GM18502 (cell line): ENCODE data around the gene CEBPZ.
A peak's percentile ranks its signal among the peaks of the same experiment; 100 is the strongest.
"Not testable (repeated sequence)": the region's sequence is repeated elsewhere in the genome, so short reads cannot be mapped to it uniquely, and the experiment has no call there.

ENCODE experiments used
- ATAC-seq: cut with Tn5 transposase; IDR thresholded peaks from one replicate; pipeline ENCODE4 v1.9.1; 2021; ENCODE audit warnings: mild to moderate bottlenecking; ENCODE audit not compliant: unreplicated experiment, poor library complexity

Gene CEBPZ

DNA sequence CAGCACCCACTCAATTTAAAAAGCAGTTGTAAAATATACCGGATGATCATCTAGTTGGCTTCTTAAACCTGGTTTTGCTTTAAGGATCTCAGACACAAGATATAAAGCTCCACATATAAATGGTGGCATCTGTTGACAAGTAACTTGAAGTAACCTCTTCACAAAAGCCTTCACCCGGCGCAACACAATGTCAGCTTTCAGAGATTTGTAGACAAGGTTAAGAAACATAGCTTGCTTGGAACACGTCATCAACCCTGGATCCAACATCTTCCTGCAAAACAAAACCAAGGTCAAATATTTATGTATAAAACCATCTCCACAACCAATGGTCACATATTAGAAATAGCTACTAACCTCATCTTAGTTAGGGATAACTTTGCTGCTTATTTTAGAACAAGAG, 8.3 kb downstream of the CEBPZ start:
- ATAC-seq = no peak

DNA sequence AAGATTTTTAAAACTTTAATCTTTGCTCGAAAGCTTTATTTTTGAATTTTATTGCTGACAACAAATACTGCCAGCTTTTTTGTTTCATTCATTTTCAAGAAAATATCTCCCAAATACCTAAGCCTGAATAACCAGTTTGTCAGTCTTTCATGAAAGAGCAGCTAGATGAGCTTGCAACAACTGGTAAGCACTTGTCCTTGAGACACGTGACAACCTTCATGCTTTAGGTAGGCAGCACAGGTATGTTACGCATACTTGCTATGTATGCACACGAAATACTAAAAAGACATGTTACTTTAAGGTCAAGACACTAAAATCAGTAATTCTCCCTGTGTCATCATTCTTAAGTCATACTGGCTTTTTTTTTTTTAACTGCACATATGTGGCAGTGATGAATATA, 12.3 kb downstream of the CEBPZ start:
- ATAC-seq = no peak

DNA sequence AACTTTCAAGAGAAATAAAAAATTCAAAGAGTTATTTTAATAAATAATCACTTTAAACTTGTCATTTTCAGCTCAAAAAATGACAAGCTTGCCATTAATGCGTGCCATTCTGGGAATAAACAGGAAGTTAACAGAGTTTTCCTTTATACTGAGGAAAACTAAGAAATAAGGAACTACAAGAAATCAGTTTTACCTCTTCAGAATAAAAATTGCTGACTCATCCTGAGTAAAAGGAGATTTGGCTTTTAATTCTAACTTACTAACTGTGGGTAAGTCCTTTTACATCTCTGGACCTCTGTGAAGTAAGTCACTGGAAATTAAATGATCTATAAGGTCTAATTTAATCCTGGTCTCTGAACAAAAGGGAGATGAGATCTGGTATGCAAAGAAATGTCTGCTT, 16.1 kb downstream of the CEBPZ start:
- ATAC-seq = no peak

DNA sequence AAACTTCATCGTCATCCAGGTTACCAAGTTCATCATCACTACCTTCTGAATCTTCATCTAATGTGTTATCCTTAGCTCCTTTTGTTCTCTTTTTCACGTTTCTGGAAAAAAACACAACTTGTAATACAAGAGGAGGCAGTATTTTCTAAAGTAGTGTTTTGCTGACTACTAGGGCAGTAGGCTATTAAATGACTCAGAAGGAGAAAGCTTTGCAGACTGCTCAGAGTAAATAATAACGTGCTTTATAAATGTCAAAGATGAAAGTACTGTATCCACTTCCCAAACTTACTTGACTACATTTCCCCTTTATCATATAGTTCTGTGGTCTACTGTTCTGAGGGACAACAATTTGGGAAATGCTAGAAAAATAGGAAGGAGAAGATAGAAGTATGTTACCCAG, 19.5 kb downstream of the CEBPZ start:
- ATAC-seq = no peak

DNA sequence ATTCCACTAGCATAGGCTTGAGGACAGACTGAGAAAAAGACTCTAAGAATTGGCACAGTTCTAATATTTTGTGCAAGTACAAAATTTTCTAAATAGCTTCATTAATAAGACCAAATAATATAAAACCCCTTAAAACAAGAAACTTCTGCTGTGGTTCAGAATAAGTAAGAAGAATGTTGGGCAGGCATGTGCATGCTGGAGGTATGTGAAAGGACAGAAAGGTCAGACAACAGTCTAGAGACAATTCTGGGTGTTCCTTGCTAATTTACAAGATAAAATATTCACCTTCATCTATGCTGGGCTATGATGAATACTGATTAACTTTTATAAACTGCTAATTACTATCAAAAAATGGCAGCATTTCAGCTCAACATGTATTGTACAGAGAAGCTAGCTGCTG, 20.2 kb downstream of the CEBPZ start:
- ATAC-seq = no peak

DNA sequence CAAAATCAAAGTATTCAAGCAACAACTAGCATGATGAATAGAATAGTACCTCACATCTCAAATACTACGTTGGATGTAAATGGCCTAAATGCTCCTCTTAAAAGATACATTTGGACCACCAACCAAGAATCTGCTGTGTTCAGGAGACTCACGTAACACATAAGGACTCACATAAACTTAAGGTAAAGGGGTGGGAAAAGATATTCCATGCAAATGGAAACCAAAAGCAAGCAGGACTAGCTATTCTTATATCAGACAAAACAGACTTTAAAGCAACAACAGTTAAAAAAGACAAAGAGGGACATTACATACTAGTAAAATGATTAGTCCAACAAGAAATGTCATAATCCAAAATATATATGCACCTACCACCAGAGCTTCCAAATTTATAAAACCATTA, 24.6 kb downstream of the CEBPZ start:
- ATAC-seq = not testable (repeated sequence)

DNA sequence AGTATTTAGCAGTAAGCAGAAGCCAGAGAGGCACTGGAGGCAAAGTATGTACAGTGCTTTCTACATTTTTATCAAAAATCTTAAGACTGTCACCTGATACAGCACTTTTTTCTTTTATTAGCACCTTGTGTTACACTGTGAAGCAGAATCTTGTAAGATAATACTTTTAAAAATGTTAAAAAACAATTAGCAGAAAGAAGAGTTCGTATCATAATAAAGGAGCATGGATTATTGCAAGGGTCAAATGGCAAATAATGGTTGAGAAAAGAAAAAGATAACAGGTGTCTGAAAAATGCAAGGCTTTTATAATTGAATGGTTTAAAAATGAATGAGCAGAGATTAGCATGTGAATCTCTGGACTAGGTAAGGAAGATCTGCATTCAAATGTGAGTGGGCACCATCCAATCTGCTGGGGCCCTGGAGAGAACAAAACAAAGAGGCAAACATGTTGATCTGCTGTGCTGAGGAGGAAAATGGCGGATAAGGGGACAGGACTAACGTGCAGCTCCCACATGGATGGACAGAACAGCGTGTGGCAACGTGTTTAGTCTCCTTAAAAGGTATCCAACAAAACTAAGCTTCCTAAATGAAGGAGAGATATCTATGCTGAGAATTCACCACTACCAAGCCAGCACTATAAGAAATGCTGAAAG, 25.6 kb downstream of the CEBPZ start:
- ATAC-seq = no peak

DNA sequence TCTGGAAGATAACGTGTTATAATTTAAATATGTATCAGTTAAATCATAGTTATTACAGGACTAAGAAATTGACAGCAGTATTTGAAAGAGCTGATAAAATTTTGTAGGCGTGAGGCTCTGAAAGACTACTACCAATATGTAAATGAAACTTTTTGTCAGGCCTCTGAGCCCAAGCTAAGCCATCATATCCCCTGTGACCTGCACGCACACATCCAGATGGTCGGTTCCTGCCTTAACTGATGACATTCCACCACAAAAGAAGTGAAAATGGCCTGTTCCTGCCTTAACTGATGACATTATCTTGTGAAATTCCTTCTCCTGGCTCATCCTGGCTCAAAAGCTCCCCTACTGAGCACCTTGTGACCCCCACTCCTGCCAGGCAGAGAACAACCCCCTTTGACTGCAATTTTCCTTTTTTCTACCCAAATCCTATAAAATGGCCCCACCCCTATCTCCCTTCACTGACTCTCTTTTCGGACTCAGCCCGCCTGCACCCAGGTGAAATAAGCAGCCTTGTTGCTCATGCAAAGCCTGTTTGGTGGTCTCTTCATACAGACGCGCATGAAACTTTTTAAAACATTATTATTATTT, 26.2 kb downstream of the CEBPZ start:
- not testable (repeated sequence) for ATAC-seq

DNA sequence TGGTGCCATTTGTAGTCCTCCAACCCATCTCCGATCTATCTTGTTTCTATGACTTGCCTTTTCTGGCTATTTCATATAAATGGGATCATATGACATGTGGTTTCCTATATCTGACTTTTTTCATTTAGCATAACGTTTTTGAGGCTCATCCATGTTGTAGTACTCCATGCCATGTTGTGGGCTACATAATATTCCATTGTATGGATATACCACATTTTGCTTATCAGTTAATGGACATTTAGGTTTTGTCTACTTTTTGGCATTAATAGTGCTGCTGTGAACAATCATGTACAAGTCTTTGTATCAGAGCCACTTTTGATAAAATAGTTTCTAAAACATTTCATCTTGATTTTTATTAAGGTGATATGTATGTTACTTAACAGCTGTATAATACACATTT, 27.7 kb downstream of the CEBPZ start:
- ATAC-seq = no peak

DNA sequence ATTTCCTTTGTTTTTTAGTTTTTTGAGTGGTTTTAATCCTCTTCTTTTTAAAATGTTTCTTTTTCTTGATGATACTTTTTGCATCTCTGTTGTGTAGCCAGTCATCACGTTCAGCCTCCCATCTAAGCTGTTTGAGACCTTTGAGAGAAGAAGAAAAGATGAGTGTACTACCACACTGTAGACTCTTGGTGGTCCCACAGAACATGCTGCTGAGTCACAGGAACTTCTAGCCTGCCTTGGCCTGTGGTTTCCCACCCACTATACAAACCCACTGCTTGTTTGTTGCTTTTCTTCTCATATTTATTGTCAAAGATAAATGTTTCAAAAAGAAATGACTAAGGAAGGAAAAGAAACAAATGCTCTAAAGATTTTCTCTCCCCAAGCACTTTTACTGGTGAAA, 29.6 kb downstream of the CEBPZ start:
- no peak for ATAC-seq

DNA sequence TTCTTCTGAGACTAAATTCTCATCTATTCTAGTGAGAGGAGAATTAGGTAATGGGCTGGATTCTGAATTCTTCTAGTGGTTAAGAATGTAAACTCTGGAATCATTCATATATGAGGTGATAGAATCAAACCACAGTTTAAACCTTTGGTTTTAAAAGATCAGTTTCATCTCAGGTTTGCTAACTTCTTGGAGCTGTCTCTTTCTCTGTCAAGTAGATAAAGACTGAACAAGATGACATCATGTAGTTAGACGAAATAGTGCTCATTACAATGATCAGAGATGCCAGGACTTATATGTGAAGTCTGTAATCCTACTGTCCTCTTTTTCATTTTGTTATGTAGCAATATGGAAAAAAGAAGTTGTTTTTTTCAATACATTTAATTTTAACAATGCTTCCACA, 30.2 kb downstream of the CEBPZ start:
- ATAC-seq = no peak

DNA sequence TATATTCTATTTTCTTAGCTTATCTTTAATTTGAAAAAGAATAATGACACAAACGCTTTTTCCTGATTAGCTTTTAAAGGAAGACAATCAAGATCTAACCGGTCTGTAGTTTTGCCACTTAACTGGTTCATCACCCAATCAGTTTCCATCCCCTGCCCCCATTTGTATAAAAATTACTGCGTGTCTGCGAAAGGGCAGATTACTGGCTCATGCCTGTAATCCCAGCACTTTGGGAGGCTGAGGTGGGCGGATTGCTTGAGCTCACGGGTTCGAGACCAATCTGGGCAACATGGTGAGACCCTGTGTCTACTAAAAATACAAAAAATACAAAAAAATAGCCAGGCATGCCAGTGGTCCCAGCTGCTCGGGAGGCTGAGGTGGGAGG, 32.7 kb downstream of the CEBPZ start:
- ATAC-seq = no peak

DNA sequence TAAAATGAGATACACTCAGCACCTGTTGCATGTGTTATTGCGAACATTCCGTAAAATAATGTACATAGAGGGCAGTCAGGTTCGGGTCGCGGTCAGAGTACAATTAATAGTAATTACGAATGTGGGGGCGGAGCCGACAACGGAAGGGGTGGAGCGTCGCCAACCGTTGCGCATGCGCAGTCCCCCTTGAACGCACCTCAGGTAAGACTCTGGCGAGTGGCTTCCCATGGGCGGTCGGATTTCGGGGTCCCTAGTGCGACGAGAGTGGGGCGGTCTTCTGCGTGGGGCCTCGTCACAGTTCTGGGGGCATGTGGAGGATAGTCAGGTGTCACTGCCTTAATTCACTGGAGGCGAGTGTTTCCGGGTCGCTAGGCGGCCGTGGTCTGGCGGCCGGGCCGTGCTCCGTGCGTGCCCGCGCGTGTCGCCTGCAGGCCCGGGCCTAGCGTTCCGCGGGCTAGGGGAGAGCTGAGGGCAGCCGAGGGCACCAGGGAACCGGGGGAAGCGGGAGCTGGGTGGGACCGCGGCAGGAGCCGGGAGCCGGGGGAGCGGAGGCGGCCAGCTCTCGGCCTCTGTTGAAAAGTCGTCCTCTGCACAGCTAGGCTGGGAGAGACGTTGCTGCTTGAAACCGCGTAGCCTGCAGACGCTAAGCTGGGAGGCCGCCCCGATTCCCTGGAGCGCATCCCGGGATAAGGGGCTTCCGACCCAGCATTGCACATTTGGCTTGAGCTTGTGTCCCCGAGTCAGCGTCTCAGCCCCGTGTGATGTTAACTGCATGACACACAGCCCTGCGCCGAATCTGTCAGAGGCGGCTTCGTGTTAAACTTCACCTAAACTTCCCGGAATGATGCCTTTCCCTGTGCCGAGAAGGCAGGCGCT, 34.8 kb downstream of the CEBPZ start, which contains the start of gene CEBPZOS:
TSS of gene CEBPZOS (plus strand) at position 177 of the 876 bp plus-strand sequence. CDS start 3,209 bp downstream, outside the sequence.
- ATAC-seq = peak; percentile 78

DNA sequence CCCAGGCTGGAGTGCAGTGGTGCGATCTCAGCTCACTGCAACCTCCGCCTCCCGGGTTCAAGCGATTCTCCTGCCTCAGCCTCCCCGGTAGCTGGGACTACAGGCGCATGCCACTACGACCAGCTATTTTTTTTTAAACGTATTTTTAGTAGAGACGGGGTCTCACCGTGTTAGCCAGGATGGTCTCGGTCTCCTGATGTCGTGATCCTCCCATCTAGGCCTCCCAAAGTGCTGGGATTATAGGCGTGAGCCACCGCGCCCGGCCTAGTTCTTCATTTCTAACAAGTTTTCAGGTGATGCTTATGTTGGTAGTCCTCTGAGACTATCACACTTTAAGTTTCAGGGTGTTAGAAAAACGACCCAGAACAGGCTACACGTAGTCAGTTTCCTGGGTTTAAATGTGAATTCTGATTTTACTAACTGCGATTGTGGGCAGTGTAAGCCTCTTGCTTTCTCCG, 35.5 kb downstream of the CEBPZ start:
- ATAC-seq = not testable (repeated sequence)

DNA sequence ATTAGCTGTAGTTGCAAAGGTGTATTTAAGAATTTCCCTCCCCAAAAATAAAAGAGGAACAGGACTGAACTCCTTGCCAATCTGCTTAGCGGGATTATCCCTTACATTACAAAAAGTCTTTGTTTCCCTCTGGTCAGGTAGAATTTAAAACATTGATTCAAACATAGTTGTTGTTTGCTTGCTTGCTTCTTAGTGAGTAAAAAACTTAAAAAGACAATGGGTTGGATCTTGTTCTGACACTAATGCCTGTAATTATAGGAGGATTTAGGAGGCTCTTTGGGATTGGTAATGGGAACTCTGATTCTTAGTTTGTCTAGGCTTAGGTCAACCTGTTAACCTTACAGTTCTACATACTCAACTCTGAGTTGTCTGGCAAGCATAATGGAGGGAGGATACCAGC, 38.8 kb downstream of the CEBPZ start:
- ATAC-seq = no peak

DNA sequence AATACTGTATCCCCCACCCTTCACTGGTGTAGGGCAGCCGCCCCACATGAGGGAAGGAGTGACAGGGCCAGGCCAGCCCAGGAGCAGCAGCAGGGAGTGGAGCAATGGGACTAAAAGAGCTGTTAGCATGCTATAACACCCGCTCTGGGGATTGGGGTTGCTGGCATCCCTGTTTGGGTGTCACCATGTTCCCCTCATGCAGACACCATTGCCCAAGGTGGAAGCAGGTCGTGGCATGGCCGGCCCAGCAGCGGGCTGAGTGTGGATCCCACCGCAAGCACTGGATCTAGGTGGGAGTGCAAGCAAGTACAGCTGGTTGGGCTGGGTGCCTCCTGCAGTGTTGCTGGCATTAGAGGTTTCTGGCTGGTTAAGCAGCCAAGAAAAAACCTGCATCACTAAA, 39.6 kb downstream of the CEBPZ start:
- no peak for ATAC-seq

DNA sequence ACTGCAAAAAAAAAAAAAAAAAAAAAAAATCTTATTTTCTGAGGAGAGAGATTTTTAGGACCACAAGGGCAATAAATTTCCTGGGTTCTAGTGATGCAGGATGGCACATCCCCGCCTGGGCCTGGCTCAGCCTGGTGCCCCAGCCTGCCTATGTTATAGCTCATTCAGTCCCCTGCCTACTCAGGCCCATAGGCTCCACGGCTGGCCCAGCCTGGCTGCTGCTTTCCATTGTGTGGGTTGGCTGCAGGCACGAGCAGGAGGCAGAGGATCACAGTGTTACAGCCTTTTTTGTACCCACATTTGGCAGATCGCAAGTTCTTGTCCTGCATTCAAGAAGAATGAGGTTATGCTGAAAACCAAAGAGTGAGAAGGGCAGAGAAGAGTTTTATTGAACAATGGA, 40.1 kb downstream of the CEBPZ start:
- no peak for ATAC-seq

DNA sequence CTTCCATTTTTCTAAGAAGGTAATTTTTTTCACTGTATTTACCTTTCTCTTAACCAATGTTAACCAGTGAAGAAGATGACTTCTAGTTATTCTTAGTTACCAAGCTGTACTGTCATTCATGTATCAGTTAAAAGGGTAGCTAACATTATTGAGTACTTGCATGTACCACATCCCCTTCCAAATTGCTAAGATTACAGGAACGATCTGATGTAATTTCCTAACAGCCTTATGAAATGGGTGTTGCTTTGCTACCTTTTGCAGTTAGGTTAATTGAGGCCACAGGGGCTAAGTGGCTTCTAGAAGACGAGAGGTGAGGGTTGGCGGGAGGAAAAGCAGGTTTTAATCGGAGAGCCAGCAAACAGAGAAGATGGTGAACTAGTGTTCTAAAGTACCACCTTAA, 41.1 kb downstream of the CEBPZ start:
- ATAC-seq = no peak

DNA sequence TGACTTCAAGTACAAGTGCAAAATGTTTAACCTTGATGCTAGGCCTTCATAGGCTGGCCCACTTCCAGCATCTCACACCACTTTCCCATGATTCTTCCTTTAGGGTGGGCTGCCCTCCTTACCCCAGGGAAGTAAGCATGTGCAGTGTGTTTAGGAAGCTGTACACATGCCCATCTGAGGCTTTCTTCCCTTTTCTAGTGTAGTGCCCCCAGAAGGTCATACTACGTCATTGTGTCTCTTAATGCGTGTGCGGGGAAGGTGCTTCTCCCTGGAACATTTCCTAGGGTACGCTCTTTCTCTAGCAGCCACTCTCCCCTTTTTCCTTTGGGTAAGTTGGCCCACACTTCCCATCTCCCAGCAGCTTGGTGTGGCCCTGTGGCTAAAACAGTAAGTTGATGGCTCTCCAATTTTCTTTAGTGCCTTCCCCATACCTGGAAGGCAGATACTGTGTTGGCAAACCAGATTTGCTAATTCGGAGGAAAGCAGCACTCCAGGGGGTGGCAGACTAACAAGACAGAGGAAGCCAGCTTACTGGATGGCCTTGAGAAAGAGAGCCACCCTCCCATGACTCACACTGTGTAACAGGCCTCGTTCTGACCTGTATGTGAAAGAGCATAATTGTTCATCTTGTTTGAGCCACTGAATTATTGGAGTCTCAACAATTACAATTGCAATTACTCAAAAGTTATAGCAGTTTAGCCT, 41.8 kb downstream of the CEBPZ start:
- no peak for ATAC-seq

DNA sequence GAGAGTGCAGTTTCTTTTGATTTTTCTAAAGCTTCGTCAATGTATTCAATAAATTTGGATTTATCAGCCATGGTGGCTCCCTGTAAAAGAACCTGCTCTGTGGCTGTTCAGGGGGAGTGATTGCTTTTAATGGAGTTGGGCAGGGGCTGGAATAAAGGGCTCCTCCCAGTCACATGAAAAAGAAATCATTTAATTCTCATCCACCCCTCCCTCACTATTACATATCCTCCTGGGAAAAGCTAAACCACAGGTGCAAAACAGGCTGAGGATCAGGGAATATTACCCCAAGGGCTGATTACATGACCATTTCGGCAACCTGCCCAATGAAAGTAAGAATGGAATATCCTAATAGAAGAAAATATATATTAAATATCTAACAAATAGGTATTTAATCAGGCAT, 42.8 kb downstream of the CEBPZ start, which contains the start of gene SULT6B1:
TSS of gene SULT6B1 (minus strand) at position 101 of the 400 bp plus-strand sequence. CDS start at position 71, 30 bp downstream.
- ATAC-seq = no peak
